NK-92 (cell line): ENCODE data around the gene BTBD2.
"Not testable (repeated sequence)": the region's sequence is repeated elsewhere in the genome, so short reads cannot be mapped to it uniquely, and the experiment has no call there.

ENCODE experiments used
- DNase-seq: peaks from one replicate; lab custom pipeline; 2025; ENCODE audit not compliant: unreplicated experiment; lab: John Stamatoyannopoulos, UW

BTBD2 gene

GRCh38 chr19:2016041-2016807 lies 710 bp upstream of the BTBD2 start:
- DNase-seq = no peak

GRCh38 chr19:2014731-2015607 lies 545 bp downstream of the BTBD2 start:
- DNase-seq = no peak

- DNase-seq = no peak
Measured at GRCh38 chr19:2014131-2014571, 1.4 kb downstream of the BTBD2 start.

- no peak for DNase-seq
Measured at GRCh38 chr19:2013683-2013961, 1.9 kb downstream of the BTBD2 start.

- no peak for DNase-seq
Measured at GRCh38 chr19:2012941-2013682, 2.4 kb downstream of the BTBD2 start.

- DNase-seq = no peak
Measured at GRCh38 chr19:2011169-2011568, 4.3 kb downstream of the BTBD2 start.

GRCh38 chr19:2010135-2010668 lies 5.3 kb downstream of the BTBD2 start:
- DNase-seq = no peak

GRCh38 chr19:2003874-2004273 lies 11.6 kb downstream of the BTBD2 start:
- DNase-seq = no peak

GRCh38 chr19:1999856-2000515 lies 15.5 kb downstream of the BTBD2 start:
- DNase-seq = no peak

GRCh38 chr19:1998712-1999708 lies 16.5 kb downstream of the BTBD2 start:
- no peak for DNase-seq

GRCh38 chr19:1997353-1998233 lies 17.9 kb downstream of the BTBD2 start:
- DNase-seq = no peak

GRCh38 chr19:1992759-1993260 lies 22.7 kb downstream of the BTBD2 start:
- DNase-seq = no peak

- no peak for DNase-seq
Measured at GRCh38 chr19:1991018-1991913, 24.2 kb downstream of the BTBD2 start.

- no peak for DNase-seq
Measured at GRCh38 chr19:1990230-1991017, 25.1 kb downstream of the BTBD2 start.

- no peak for DNase-seq
Measured at GRCh38 chr19:1989513-1990229, 25.8 kb downstream of the BTBD2 start.

GRCh38 chr19:1988464-1988863 lies 27.1 kb downstream of the BTBD2 start:
- DNase-seq = not testable (repeated sequence)
